Suppressor macrophage treated with lipopolysaccharide for 4 hours (primary cell): Measurements from ENCODE around the gene PROSER2.

ENCODE experiments used
- DNase-seq: peaks from one replicate; pipeline ENCODE4 v3.0.0-alpha.2; 2020

The PROSER2 gene

DNA sequence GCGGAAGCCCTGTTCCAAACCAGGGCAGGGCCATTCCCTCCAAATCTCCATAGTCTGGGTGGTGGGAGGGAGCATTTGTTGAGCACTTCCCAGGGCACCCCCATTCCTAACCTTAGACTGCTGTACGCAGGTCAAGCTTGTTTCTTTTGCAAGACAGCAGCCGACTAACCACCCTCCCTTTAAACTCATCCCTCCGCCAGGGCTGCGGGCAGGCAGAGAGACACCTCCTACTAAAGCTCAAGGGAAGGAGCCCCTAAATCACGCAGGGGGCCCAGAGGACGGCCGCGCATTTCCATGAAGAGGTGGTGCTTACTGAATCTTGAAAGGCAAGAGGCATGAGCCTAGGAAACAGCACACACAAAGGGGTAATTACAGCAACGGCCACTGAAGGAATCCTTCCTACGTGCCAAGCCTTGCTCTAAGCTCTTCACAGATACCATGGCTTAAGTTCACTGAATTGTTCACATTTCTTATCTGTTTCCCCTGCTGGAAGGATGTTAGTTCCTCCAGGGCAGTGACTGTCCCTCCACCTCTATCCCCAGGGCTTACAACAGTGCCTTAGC is 90.0 kb downstream of the PROSER2 start:
- DNase-seq = no peak

DNA sequence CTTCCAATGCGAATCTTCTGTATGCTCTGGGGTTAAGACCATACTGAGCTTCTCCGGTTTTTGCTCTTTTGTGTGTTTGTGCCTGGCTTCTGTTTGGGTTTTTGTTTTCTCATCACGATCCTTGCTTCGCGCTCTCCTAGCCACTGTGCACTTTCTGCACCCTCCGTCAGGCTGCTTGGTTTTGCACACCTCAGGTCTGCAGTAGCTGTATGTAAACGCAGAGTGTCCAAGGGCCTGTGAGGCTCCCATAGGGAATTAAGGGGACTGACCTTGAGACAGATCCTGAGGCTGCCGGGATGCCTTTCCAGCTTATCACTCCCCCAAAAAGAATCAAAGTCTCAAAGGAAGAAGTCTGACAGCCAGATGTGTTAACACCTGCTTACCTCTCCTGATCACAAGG is 95.2 kb downstream of the PROSER2 start:
- DNase-seq = no peak

DNA sequence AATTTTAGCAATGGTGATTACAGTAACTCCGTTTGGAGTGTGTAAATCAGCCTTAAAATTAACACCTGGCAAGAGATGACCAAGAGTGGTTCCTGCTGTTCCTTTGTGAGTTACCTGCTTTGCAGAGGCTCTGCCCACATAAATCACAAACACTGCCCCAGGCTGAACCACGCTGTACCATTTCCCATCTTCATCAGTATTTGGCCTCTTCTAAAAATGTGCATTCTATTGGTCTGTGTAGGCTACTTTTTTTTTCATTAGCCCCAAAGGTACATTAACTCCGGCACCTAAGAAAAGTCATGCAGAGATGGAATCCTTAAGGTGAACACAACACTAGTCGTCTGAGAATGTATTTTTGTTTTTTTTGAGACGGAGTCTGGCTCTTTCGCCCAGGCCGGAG is 96.1 kb downstream of the PROSER2 start:
- DNase-seq = no peak
